RKO (cell line): ENCODE measurements around the gene NAGA.
A peak's percentile ranks its signal among the peaks of the same experiment; 100 is the strongest.
"Not testable (repeated sequence)": the region's sequence is repeated elsewhere in the genome, so short reads cannot be mapped to it uniquely, and the experiment has no call there.

Source experiments
- DNase-seq: peaks from one replicate; pipeline ENCODE4 v3.0.0-alpha.2; 2016; ENCODE audit warnings: low spot score

The NAGA gene

GRCh38 chr22:42074846-42075676, 4.4 kb upstream of the NAGA start:
- no peak for DNase-seq

- DNase-seq: peak; percentile 58
These were observed 3.7 kb upstream of the NAGA start, which contains the start of gene PHETA2 for GRCh38 chr22:42074132-42074811. Gene PHETA2, plus strand, starts transcription at chr22:42074248. Its CDS starts 3,046 bp downstream, at chr22:42077294.

- DNase-seq: no peak
These were observed 3.0 kb upstream of the NAGA start for GRCh38 chr22:42073621-42074041.

- DNase-seq: peak; percentile 62
These were observed 2.2 kb upstream of the NAGA start for GRCh38 chr22:42072606-42073330.

- not testable (repeated sequence) for DNase-seq
These were observed 896 bp upstream of the NAGA start for GRCh38 chr22:42071508-42071907.

GRCh38 chr22:42069801-42070516, 653 bp downstream of the NAGA start:
- DNase-seq: peak; percentile 54

GRCh38 chr22:42068291-42068690, 2.3 kb downstream of the NAGA start:
- DNase-seq: no peak

- DNase-seq: no peak
These were observed 2.9 kb downstream of the NAGA start for GRCh38 chr22:42067671-42068251.

- DNase-seq: no peak
These were observed 3.7 kb downstream of the NAGA start for GRCh38 chr22:42066937-42067336.

- no peak for DNase-seq
These were observed 4.4 kb downstream of the NAGA start for GRCh38 chr22:42066126-42066761.

GRCh38 chr22:42065438-42066125, 5.0 kb downstream of the NAGA start:
- DNase-seq: no peak

- no peak for DNase-seq
These were observed 6.0 kb downstream of the NAGA start for GRCh38 chr22:42064629-42065028.

GRCh38 chr22:42062506-42063170, 8.0 kb downstream of the NAGA start:
- no peak for DNase-seq

GRCh38 chr22:42061041-42061440, 9.6 kb downstream of the NAGA start:
- DNase-seq: no peak

GRCh38 chr22:42060489-42060888, 10.1 kb downstream of the NAGA start:
- no peak for DNase-seq

GRCh38 chr22:42056757-42057511, 13.7 kb downstream of the NAGA start:
- DNase-seq: no peak

GRCh38 chr22:42052765-42053164, 17.8 kb downstream of the NAGA start:
- no peak for DNase-seq

GRCh38 chr22:42050641-42051180, 19.9 kb downstream of the NAGA start:
- DNase-seq: no peak

- DNase-seq: no peak
These were observed 28.8 kb downstream of the NAGA start for GRCh38 chr22:42041784-42042183.
